ENCODE data around the gene GPD1. TPM values are rescaled to one million over a fixed set of nuclear protein-coding genes. Genes with fewer than 3 reads are reported as not detected.

The GPD1 gene
- total RNA-seq, 2 experiments from 2014 or later, result 0.10 to 0.34 TPM

GRCh38 chr12:50085615-50086072 is 18.2 kb upstream of the GPD1 start:
- Mint-ChIP-seq H3K4me1 (ENCODE audit: low read depth) (peaks cover 44% of the 10 kb centered on the region), H3K36me3 (peaks cover 18% of the 10 kb centered on the region), H3K27me3 (no peaks in the 10 kb centered on the region), H3K27ac (peak overlapping the region; percentile 88), H3K9me3 (no peaks in the 10 kb centered on the region), H3K4me3 (peak overlapping the region; percentile 89)
- intact Hi-C loops (cut with micrococcal nuclease), result loop anchor here (1.0 to 5.0 kb wide), 4 partner anchors 27 to 315 kb away; partner anchors contain the start of genes CERS5, COX14 and LARP4
- CTCF ChIA-PET, result interaction anchor here (0.6 to 9.3 kb wide), 16 partner anchors 9 to 281 kb away, joined by 3 to 138 read pairs (median 4); partner anchors contain the start of genes CERS5, COX14 and RACGAP1
- POLR2A ChIA-PET, result interaction anchor here (1.2 to 1.7 kb wide), 5 partner anchors 26 to 372 kb away, joined by 3 to 21 read pairs (median 4); partner anchors contain the start of gene COX14
- no peak for DNase-seq

GRCh38 chr12:50086148-50086547 is 17.7 kb upstream of the GPD1 start:
- Mint-ChIP-seq H3K4me1 (ENCODE audit: low read depth) (peaks cover 44% of the 10 kb centered on the region), H3K27me3 (no peaks in the 10 kb centered on the region), H3K27ac (peak overlapping the region; percentile 88), H3K9me3 (no peaks in the 10 kb centered on the region), H3K36me3 (peaks cover 20% of the 10 kb centered on the region), H3K4me3 (peak overlapping the region; percentile 89)
- POLR2A ChIA-PET, result no interaction called here
- DNase-seq, result no peak
- intact Hi-C loops (cut with micrococcal nuclease), result loop anchor here (5.0 kb wide), 1 partner anchor 226 kb away; no protein-coding TSS in a partner anchor
- CTCF ChIA-PET, result interaction anchor here (0.9 to 9.3 kb wide), 5 partner anchors 12 to 119 kb away, joined by 5 to 138 read pairs (median 16); partner anchors contain the start of gene COX14

- POLR2A ChIA-PET, result no interaction called here
- H3K27ac Mint-ChIP-seq, result peak overlapping the region; percentile 82
These were observed 16.7 kb upstream of the GPD1 start for GRCh38 chr12:50087151-50087550.

GRCh38 chr12:50087995-50088394 is 15.8 kb upstream of the GPD1 start:
- no peak overlapping the region for H3K4me3 Mint-ChIP-seq
- no peaks in the 10 kb centered on the region for H3K9me3 Mint-ChIP-seq
- no peak for DNase-seq
- peaks cover 43% of the 10 kb centered on the region for H3K4me1 Mint-ChIP-seq (ENCODE audit: low read depth)
- intact Hi-C loops (cut with micrococcal nuclease), result loop anchor here (5.0 kb wide), 1 partner anchor 224 kb away; no protein-coding TSS in a partner anchor
- H3K36me3 Mint-ChIP-seq, result peaks cover 24% of the 10 kb centered on the region
- CTCF ChIA-PET, result interaction anchor here (0.6 to 9.3 kb wide), 23 partner anchors 8 to 196 kb away, joined by 3 to 138 read pairs (median 4); partner anchors contain the start of genes COX14 and LIMA1
- H3K27me3 Mint-ChIP-seq, result no peaks in the 10 kb centered on the region
- POLR2A ChIA-PET, result interaction anchor here (1.1 kb wide), 1 partner anchor 24 kb away, joined by 3 read pairs; the partner anchor contains the start of gene COX14
- H3K27ac Mint-ChIP-seq, result peak overlapping the region; percentile 82

More at GRCh38 chr12:50087151-50087550, 16.7 kb upstream of the GPD1 start:
- Mint-ChIP-seq H3K27me3 (no peaks in the 10 kb centered on the region), H3K36me3 (peaks cover 24% of the 10 kb centered on the region), H3K4me3 (no peak overlapping the region), H3K9me3 (no peaks in the 10 kb centered on the region), H3K4me1 (ENCODE audit: low read depth) (peaks cover 43% of the 10 kb centered on the region)
- no peak for DNase-seq
- intact Hi-C loops (cut with micrococcal nuclease), result loop anchor here (5.0 kb wide), 1 partner anchor 225 kb away; no protein-coding TSS in a partner anchor
- CTCF ChIA-PET, result interaction anchor here (0.5 to 9.3 kb wide), 15 partner anchors 9 to 120 kb away, joined by 3 to 138 read pairs (median 4); partner anchors contain the start of gene COX14

- DNase-seq, result peak; percentile 63
- H3K4me1 Mint-ChIP-seq (ENCODE audit: low read depth), result peaks cover 37% of the 10 kb centered on the region
- H3K4me3 Mint-ChIP-seq, result peak overlapping the region; percentile 42
- no peaks in the 10 kb centered on the region for H3K27me3 Mint-ChIP-seq
- ChIA-PET CTCF (interaction anchor here (0.6 to 9.3 kb wide), 25 partner anchors 8 to 673 kb away, joined by 3 to 138 read pairs (median 4); partner anchors contain the start of genes CERS5, COX14, GPD1 and LIMA1), POLR2A (interaction anchor here (1.1 kb wide), 1 partner anchor 23 kb away, joined by 3 read pairs; the partner anchor contains the start of gene COX14)
- no peaks in the 10 kb centered on the region for H3K9me3 Mint-ChIP-seq
- intact Hi-C loops (cut with micrococcal nuclease), result loop anchor here (5.0 kb wide), 1 partner anchor 224 kb away; no protein-coding TSS in a partner anchor
- H3K27ac Mint-ChIP-seq, result peak overlapping the region; percentile 82
- H3K36me3 Mint-ChIP-seq, result peaks cover 24% of the 10 kb centered on the region
These were observed 15.1 kb upstream of the GPD1 start for GRCh38 chr12:50088577-50089335.

GRCh38 chr12:50089730-50090129 is 14.1 kb upstream of the GPD1 start:
- Mint-ChIP-seq H3K4me3 (no peak overlapping the region), H3K27me3 (no peaks in the 10 kb centered on the region), H3K36me3 (peaks cover 28% of the 10 kb centered on the region), H3K4me1 (ENCODE audit: low read depth) (peaks cover 36% of the 10 kb centered on the region), H3K9me3 (no peaks in the 10 kb centered on the region), H3K27ac (no peak overlapping the region)
- intact Hi-C loops (cut with micrococcal nuclease), result loop anchor here (5.0 kb wide), 1 partner anchor 223 kb away; no protein-coding TSS in a partner anchor
- DNase-seq, result no peak
- CTCF ChIA-PET, result interaction anchor here (0.6 to 9.3 kb wide), 12 partner anchors 11 to 123 kb away, joined by 3 to 138 read pairs (median 4); partner anchors contain the start of genes CERS5, COX14 and GPD1
- POLR2A ChIA-PET, result interaction anchor here (0.6 kb wide), 2 partner anchors 419 to 1240 kb away, joined by 3 to 4 read pairs; no protein-coding TSS in a partner anchor

- Mint-ChIP-seq H3K4me1 (ENCODE audit: low read depth) (peaks cover 34% of the 10 kb centered on the region), H3K27ac (no peak overlapping the region), H3K27me3 (no peaks in the 10 kb centered on the region), H3K36me3 (peaks cover 32% of the 10 kb centered on the region), H3K9me3 (no peaks in the 10 kb centered on the region), H3K4me3 (no peak overlapping the region)
- CTCF ChIA-PET, result interaction anchor here (0.6 to 9.3 kb wide), 9 partner anchors 14 to 123 kb away, joined by 3 to 138 read pairs (median 4); partner anchors contain the start of genes COX14 and GPD1
- DNase-seq, result no peak
- intact Hi-C loops (cut with micrococcal nuclease), result no loop called here
- POLR2A ChIA-PET, result interaction anchor here (0.6 kb wide), 2 partner anchors 418 to 1239 kb away, joined by 3 to 4 read pairs; no protein-coding TSS in a partner anchor
These were observed 13.4 kb upstream of the GPD1 start for GRCh38 chr12:50090391-50090790.

- H3K27me3 Mint-ChIP-seq, result no peaks in the 10 kb centered on the region
- no peak overlapping the region for H3K27ac Mint-ChIP-seq
- H3K9me3 Mint-ChIP-seq, result no peaks in the 10 kb centered on the region
- no peak for DNase-seq
- CTCF ChIA-PET, result interaction anchor here (1.2 to 3.2 kb wide), 2 partner anchors 10 to 14 kb away, joined by 3 to 22 read pairs; partner anchors contain the start of gene COX14
- H3K4me1 Mint-ChIP-seq (ENCODE audit: low read depth), result no peaks in the 10 kb centered on the region
- no peak overlapping the region for H3K4me3 Mint-ChIP-seq
- POLR2A ChIA-PET, result no interaction called here
- intact Hi-C loops (cut with micrococcal nuclease), result no loop called here
- peaks cover 50% of the 10 kb centered on the region for H3K36me3 Mint-ChIP-seq
These were observed 5.9 kb upstream of the GPD1 start for GRCh38 chr12:50097952-50098351.

GRCh38 chr12:50099302-50100008 is 4.4 kb upstream of the GPD1 start:
- no peak overlapping the region for H3K27ac Mint-ChIP-seq
- H3K9me3 Mint-ChIP-seq, result no peaks in the 10 kb centered on the region
- H3K4me3 Mint-ChIP-seq, result no peak overlapping the region
- H3K36me3 Mint-ChIP-seq, result peaks cover 46% of the 10 kb centered on the region
- ChIA-PET CTCF (interaction anchor here (1.0 to 6.1 kb wide), 2 partner anchors 11 to 12 kb away, joined by 4 to 43 read pairs; partner anchors contain the start of gene COX14), POLR2A (interaction anchor here (0.6 kb wide), 1 partner anchor 13 kb away, joined by 3 read pairs; no protein-coding TSS in a partner anchor)
- no peak for DNase-seq
- no peaks in the 10 kb centered on the region for H3K4me1 Mint-ChIP-seq (ENCODE audit: low read depth)
- intact Hi-C loops (cut with micrococcal nuclease), result no loop called here
- H3K27me3 Mint-ChIP-seq, result no peaks in the 10 kb centered on the region

- intact Hi-C loops (cut with micrococcal nuclease), result no loop called here
- CTCF ChIA-PET, result interaction anchor here (1.3 to 6.1 kb wide), 2 partner anchors 11 to 214 kb away, joined by 3 to 43 read pairs; partner anchors contain the start of gene COX14
- H3K27ac Mint-ChIP-seq, result no peak overlapping the region
- H3K4me3 Mint-ChIP-seq, result no peak overlapping the region
- H3K27me3 Mint-ChIP-seq, result no peaks in the 10 kb centered on the region
- POLR2A ChIA-PET, result no interaction called here
- DNase-seq, result no peak
- H3K36me3 Mint-ChIP-seq, result peaks cover 41% of the 10 kb centered on the region
- H3K4me1 Mint-ChIP-seq (ENCODE audit: low read depth), result no peaks in the 10 kb centered on the region
- no peaks in the 10 kb centered on the region for H3K9me3 Mint-ChIP-seq
These were observed 3.2 kb upstream of the GPD1 start for GRCh38 chr12:50100561-50100960.

- POLR2A ChIA-PET, result interaction anchor here (1.4 kb wide), 1 partner anchor 10 kb away, joined by 8 read pairs; the partner anchor contains the start of gene COX14
- peaks cover 30% of the 10 kb centered on the region for H3K36me3 Mint-ChIP-seq
- intact Hi-C loops (cut with micrococcal nuclease), result no loop called here
- no peak for DNase-seq
- H3K4me1 Mint-ChIP-seq (ENCODE audit: low read depth), result no peaks in the 10 kb centered on the region
- no peak overlapping the region for H3K27ac Mint-ChIP-seq
- H3K4me3 Mint-ChIP-seq, result no peak overlapping the region
- H3K27me3 Mint-ChIP-seq, result no peaks in the 10 kb centered on the region
- CTCF ChIA-PET, result interaction anchor here (0.8 to 6.1 kb wide), 4 partner anchors 9 to 213 kb away, joined by 3 to 43 read pairs (median 3); partner anchors contain the start of genes COX14 and SMARCD1
- H3K9me3 Mint-ChIP-seq, result no peaks in the 10 kb centered on the region
These were observed 2.1 kb upstream of the GPD1 start for GRCh38 chr12:50101663-50102062.

Data from activated CD4-positive, alpha-beta memory T cell treated with anti-CD3 and anti-CD28 coated beads for 36 hours (primary cell).